Stimulated activated CD8-positive, alpha-beta memory T cell treated with anti-CD3 and anti-CD28 coated beads, Interleukin-4, amount 100 ng/mL, for 24 hours (primary cell): Measurements from ENCODE around the gene UBE2J1.

Experiments
- DNase-seq: peaks from one replicate; pipeline ENCODE4 v3.0.0-alpha.2; 2020; ENCODE audit warnings: low read depth

The UBE2J1 gene

DNA sequence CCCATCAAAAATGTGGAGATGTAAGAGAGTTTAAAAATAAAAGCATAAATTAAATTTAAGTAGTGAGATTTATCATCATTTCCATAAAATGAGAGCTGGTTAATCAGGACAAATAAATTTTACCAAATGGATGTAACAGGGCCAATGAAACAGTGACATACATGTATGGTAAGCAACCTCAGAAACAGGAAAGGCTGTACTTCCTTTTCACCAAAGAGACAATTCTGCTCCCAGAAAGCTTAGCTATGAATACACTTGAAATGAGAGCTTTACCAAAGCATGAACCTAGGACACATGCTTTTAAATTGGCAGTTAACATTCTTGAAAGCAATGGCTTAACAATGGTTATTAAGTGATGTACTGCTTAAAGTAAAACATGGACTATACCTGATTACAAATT lies 12.1 kb upstream of the UBE2J1 start:
- no peak for DNase-seq

- no peak for DNase-seq
Observed at GRCh38 chr6:89361171-89361570, 8.6 kb upstream of the UBE2J1 start.

- DNase-seq: no peak
Observed at GRCh38 chr6:89360415-89360999, 8.0 kb upstream of the UBE2J1 start.

DNA sequence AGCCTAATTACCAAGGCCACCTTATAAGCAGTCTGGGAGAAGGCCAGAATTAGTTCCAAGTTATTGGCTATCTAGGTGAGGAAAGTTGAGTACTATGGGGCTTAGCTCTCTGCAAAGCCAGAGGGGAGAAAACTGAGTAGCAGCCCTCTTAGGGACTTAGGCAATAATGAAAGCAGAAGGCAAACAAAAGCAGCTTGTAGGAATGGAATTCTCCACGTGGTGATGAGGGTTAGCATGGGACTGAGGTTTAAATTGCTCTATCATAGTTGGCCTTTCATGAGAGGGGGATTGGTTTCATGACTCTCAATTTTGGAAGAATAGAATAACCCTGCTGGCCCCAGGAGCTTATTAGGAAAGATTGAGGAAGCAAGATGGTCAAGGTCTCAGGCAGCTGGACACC lies 7.0 kb upstream of the UBE2J1 start:
- no peak for DNase-seq

- DNase-seq: no peak
Observed at GRCh38 chr6:89357390-89357789, 4.9 kb upstream of the UBE2J1 start.

DNA sequence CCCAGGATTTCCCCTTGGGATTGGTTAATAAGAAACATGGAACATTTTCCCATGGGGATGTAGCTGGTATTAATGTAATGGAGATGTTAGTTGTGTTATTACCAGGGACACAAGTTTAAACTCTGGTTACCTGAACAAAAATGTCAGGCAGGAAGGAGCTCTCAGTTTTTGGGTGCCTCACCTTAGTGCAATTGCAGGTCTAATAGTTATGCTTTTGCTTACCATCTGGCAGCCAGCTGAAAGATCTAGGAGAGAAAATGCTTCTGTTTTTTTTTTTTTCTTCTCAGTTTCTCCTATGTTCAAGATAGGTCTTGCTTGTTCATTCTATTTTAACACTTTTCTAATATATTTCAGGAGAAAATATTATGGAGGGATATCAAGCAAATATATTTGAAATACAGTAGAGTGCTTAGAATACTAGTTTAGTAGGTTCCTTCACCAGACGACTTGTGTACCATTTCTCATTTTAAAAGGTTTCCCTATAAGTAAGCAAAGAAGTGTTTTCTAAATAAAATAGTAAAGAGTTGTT lies 4.2 kb upstream of the UBE2J1 start:
- DNase-seq: no peak

- DNase-seq: no peak
Observed at GRCh38 chr6:89355511-89356194, 3.1 kb upstream of the UBE2J1 start.

DNA sequence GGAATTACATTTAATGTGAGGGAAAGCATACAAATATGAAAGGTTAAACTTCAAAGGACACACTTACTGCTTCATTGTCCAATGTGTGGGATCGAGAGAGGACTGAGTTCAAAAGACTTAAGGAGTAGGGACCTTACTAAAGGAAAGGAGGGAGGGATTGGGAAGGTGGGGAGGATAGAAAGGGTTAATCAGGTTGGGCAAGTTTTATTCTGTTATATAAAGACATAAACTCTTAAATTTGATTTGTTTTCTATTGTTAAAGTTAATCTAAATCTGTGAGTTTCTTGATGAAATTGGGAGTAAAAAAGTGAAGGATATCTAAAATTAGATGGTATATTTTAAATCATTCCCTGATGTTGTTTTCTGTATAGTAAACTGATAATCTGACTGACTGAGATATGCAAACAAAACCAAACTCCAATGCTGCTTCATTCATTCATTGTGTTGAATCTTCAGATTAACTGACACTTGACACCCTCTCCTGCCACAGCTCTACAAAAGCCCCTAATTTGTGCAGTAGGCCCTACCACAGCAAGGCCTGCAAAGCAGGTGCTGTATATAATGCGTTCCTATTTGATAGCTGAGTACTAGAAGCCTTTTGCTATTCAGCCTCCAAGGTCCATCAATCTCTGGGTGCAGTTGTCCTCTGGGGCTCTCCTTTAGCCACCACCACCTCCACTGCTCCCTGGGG lies 1.3 kb upstream of the UBE2J1 start:
- no peak for DNase-seq

- no peak for DNase-seq
Observed at GRCh38 chr6:89353118-89353556, 615 bp upstream of the UBE2J1 start.

GRCh38 chr6:89351671-89352277 lies 748 bp downstream of the UBE2J1 start:
- DNase-seq: no peak

GRCh38 chr6:89350281-89350966 lies 2.1 kb downstream of the UBE2J1 start:
- DNase-seq: no peak

- no peak for DNase-seq
Observed at GRCh38 chr6:89348372-89348771, 4.2 kb downstream of the UBE2J1 start.

- DNase-seq: no peak
Observed at GRCh38 chr6:89347825-89348224, 4.7 kb downstream of the UBE2J1 start.

GRCh38 chr6:89346433-89346832 lies 6.1 kb downstream of the UBE2J1 start:
- DNase-seq: no peak

DNA sequence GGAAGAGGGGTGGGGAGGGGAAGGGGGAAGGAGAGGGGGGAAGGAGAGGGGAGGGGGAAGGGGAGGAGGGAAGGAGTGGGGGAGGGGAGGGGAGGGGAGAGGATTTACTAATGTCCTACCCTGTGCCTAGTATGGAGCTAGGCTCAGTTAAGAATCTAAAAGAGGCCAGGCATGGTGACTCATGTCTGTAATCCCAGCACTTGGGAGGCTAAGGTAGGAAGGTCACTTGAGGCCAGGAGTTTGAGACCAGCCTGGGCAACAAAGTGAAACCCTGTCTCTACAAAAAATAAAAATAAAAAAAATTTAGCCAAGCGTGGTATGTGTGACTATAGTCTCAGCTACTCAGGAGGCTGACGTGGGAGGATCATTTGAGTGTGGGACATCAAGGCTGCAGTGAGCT lies 13.0 kb downstream of the UBE2J1 start:
- no peak for DNase-seq

GRCh38 chr6:89335164-89335563 lies 17.4 kb downstream of the UBE2J1 start:
- no peak for DNase-seq

- no peak for DNase-seq
Observed at GRCh38 chr6:89330910-89331309, 21.6 kb downstream of the UBE2J1 start.

- DNase-seq: no peak
Observed at GRCh38 chr6:89328976-89329375, 23.5 kb downstream of the UBE2J1 start.

DNA sequence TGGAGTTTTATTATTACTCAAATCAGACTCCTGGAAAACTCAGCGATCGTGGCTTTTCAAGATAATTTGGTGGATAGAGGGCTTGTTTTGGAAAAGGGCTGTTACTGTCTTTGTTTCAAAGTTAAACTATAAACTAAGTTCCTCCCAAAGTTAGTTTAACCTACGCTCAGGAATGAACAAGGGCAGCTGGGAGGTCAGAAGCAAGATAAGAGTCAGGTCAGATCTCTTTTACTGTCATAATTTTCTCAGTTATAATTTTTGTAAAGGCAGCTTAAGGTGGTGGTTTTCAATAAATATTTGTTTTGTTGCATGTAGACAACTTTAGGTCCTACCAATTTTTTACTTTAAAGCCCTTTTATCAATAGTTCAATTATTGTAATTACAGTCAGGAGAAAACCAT lies 28.2 kb downstream of the UBE2J1 start:
- DNase-seq: no peak

- no peak for DNase-seq
Observed at GRCh38 chr6:89323511-89323971, 29.0 kb downstream of the UBE2J1 start.

DNA sequence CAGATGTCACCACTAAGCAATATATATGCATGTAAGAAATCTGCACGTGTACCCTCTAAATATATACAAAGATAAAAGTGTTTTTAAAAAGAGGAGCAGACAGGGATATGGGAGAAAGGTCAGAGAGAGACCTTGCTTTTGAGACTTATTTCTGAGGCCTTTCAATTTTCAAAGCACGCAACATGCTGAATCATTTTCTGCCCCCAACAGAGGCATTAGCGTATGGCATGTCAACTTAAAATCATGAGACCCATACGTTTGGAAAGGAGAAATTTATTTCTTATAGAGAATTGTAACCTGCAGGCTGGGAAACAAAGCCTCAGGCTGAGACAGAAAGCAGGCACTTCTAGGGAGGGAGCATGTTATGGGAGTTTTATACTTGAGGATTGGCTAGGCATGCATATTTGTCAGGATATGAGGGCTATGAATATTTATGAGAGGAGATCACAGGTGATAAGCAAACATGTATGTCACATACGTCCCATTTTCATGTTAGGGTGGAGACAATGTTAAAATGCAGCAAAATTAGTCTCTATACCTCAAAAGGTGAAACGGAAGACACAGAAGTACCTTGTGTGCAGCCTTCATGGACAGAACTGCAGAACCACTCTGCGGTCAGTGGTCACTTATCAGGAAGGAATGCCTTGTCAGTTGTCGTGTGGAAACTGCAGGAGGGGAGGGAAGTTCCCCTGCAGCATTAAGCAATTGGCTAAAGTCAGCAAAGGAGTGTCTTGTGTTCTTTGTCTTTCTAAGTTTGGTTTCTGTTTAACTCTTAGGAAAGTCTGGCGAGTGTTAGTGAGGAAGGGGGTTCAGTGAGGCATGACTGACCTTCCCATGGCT lies 31.2 kb downstream of the UBE2J1 start:
- DNase-seq: no peak
